HepG2 (cell line): ENCODE data around the gene LSM6. TPM values are rescaled to one million over a fixed set of nuclear protein-coding genes. Genes with fewer than 3 reads are reported as not detected.

Experiments used
- ATAC-seq: fragments of 200-7000 bp; cut with Tn5 transposase; 3 replicates; pipeline ENCODE4 v1.9.1; 2020; ENCODE audit warnings: mild to moderate bottlenecking, moderate library complexity
- BruUV-seq: library from RNA; stranded (reverse); fragments of 400-500 nt; replicated peaks from 2 replicates; lab custom pipeline; 2021; lab: Mats Ljungman, UMichigan
- CTCF ChIA-PET: fragments of 300-600 bp; formaldehyde crosslinking; extraction: SDS; loops from one replicate; lab custom pipeline; 2021; ENCODE audit warnings: low total read pairs, inconsistent platforms, low intra/inter-chr PET ratio; lab: Yijun Ruan, JAX
- POLR2A ChIA-PET: fragments of 350-600 bp; sonication (Branson Sonifier 250); formaldehyde crosslinking; loops from one replicate; lab custom pipeline; 2020; ENCODE audit warnings: antibody characterized with exemption, inconsistent platforms; lab: Yijun Ruan, JAX
- DNase-seq: peaks from one replicate; pipeline ENCODE4 v3.0.0-alpha.2; 2015; ENCODE audit warnings: low spot score
- FAIRE-seq: peaks from 3 replicates; lab custom pipeline; 2011; peaks lifted over from hg19 to GRCh38; lab: Jason Lieb, UNC
- H2AFZ ChIP-seq: one replicate; pipeline ENCODE4 v1.6.1; 2011; ENCODE audit warnings: low read length, inconsistent platforms
- H3K27ac ChIP-seq: fragments of 300-600 bp; 3 replicates; pipeline ENCODE4 v1.8.0; 2011; ENCODE audit warnings: mixed run types, mild to moderate bottlenecking, mixed read lengths, low read length, inconsistent platforms; ENCODE audit not compliant: insufficient read depth; ENCODE audit errors: extremely low read length
- H3K27me3 ChIP-seq, 2 experiments: fragments of 200-600 bp in 1 of 2; 2 replicates in 1 of 2; 3 replicates in 1 of 2; pipeline versions ENCODE4 v1.6.0 to v1.8.0; 2011; ENCODE audit warnings: low read length in 2 of 2, mild to moderate bottlenecking in 2 of 2, moderate library complexity in 2 of 2, inconsistent platforms in 1 of 2; ENCODE audit not compliant: insufficient read depth in 2 of 2, control insufficient read depth in 1 of 2
- H3K36me3 ChIP-seq, 2 experiments: fragments of 200-600 bp in 1 of 2; replicated peaks in 1 of 2; 2 replicates in 1 of 2; 3 replicates in 1 of 2; pipeline versions ENCODE4 v1.5.1 to v1.8.0; 2011; ENCODE audit warnings: low read length in 2 of 2, inconsistent platforms in 1 of 2; ENCODE audit not compliant: insufficient read depth in 2 of 2, control insufficient read depth in 1 of 2
- H3K4me1 ChIP-seq: 2 replicates; pipeline ENCODE4 v1.5.1; 2012; ENCODE audit warnings: low read length, inconsistent platforms; ENCODE audit not compliant: insufficient read depth
- H3K4me2 ChIP-seq: 2 replicates; pipeline ENCODE4 v1.6.0; 2011; ENCODE audit warnings: low read depth, low read length, inconsistent platforms
- H3K4me3 ChIP-seq, 3 experiments: fragments of 200-600 bp in 1 of 3; sonication (generic), shearing (Covaris generic) in 1 of 3; replicated peaks in 1 of 3; 2 replicates each; pipeline ENCODE4 v1.5.1; 2011 to 2016; ENCODE audit warnings: low read length in 3 of 3, inconsistent platforms in 2 of 3, low read depth in 2 of 3, mild to moderate bottlenecking in 2 of 3, control low read depth in 1 of 3, mixed read lengths in 1 of 3; ENCODE audit not compliant: insufficient read depth in 1 of 3
- H3K79me2 ChIP-seq: one replicate; pipeline ENCODE4 v1.6.1; 2011; ENCODE audit warnings: low read length, inconsistent platforms; ENCODE audit not compliant: insufficient read depth
- H3K9ac ChIP-seq: 2 replicates; pipeline ENCODE4 v1.6.0; 2011; ENCODE audit warnings: mild to moderate bottlenecking, low read depth, low read length, inconsistent platforms; ENCODE audit not compliant: insufficient read depth
- H3K9me3 ChIP-seq: 2 replicates; pipeline ENCODE4 v1.5.1; 2012; ENCODE audit warnings: mild to moderate bottlenecking, low read length
- H4K20me1 ChIP-seq: 2 replicates; pipeline ENCODE4 v1.6.0; 2011; ENCODE audit warnings: inconsistent platforms, mild to moderate bottlenecking, low read length, moderate library complexity; ENCODE audit not compliant: insufficient read depth
- GRHL1 ChIP-seq: sonication (generic); formaldehyde crosslinking; conservative IDR thresholded peaks from 2 replicates; pipeline ENCODE4 v1.8.0; 2022; ENCODE audit warnings: missing genetic modification reagents
- PBX2 ChIP-seq: IDR thresholded peaks from 2 replicates; pipeline ENCODE4 v1.6.1; 2016; ENCODE audit warnings: control low read depth
- ZBTB8A ChIP-seq: sonication (generic); formaldehyde crosslinking; IDR thresholded peaks from 2 replicates; pipeline ENCODE4 v1.4.0; 2020; ENCODE audit warnings: mild to moderate bottlenecking, low read depth, missing genetic modification reagents, borderline replicate concordance
- ZKSCAN8 ChIP-seq: IDR thresholded peaks from 2 replicates; pipeline ENCODE4 v1.6.1; 2016; ENCODE audit warnings: borderline replicate concordance, missing genetic modification reagents, missing compliant biosample characterization
- ZNF710 ChIP-seq: sonication (generic); formaldehyde crosslinking; IDR thresholded peaks from 2 replicates; pipeline ENCODE4 v1.5.0; 2020; ENCODE audit warnings: mild to moderate bottlenecking, missing genetic modification reagents, borderline replicate concordance
- WGBS: methylation state at CpG from one replicate; pipeline ENCODE4 v1.1.6; 2017; ENCODE audit warnings: low lambda C conversion rate; 5-methylcytosine and 5-hydroxymethylcytosine counted together
- in situ Hi-C: cut with HindIII; loops from 2 replicates; pipeline ENCODE4 v1.10.0; 2017; ENCODE audit warnings: low pct_unique_long_range_greater_than_20kb; ENCODE audit not compliant: extremely low pct_ligation_motif_present
- intact Hi-C: fragments of 100-400 bp; cut with micrococcal nuclease; formaldehyde crosslinking; loops from one replicate; pipeline ENCODE4 v1.10.0; 2022; ENCODE audit not compliant: unreplicated experiment
- polyA plus RNA-seq, 8 experiments: library from polyadenylated mRNA; depleted of rRNA in 3 of 8; stranded (reverse) in 7 of 8; unstranded in 1 of 8; fragments of >200 nt; fragmentation: Illumina TruSeq in 4 of 8; extraction: Trizol in 4 of 8; gene quantifications; 2 replicates each; pipeline versions ENCODE4 v1.2.1 to v1.2.3, GENCODE V29; 2011 to 2016; ENCODE audit warnings: low read depth in 4 of 8, missing spikeins in 1 of 8, mixed read lengths in 1 of 8; ENCODE audit not compliant: insufficient read depth in 1 of 8
- total RNA-seq, 5 experiments: library from RNA; depleted of rRNA; stranded (reverse); fragments of >200 nt; fragmentation: Illumina TruSeq; extraction: Trizol; gene quantifications; 2 replicates each; pipeline ENCODE4 v1.2.3, GENCODE V29; 2016; ENCODE audit warnings: low read depth in 1 of 5

The LSM6 gene
- total and polyA plus RNA-seq, 2 of the 13 experiments (the other 11 are each of a cell fraction or from before 2014, with no cell fraction given): 14.6 to 83.3 TPM

GRCh38 chr4:146146918-146147317, 28.6 kb upstream of the LSM6 start (continued):
- no peak for TF ChIP-seq PBX2 (CRISPR knock-in tag)

GRCh38 chr4:146148021-146148420, 27.5 kb upstream of the LSM6 start:
- H3K9ac ChIP-seq: no peak overlapping the region
- DNase-seq: no peak
- no peaks in the 10 kb centered on the region for H3K36me3 ChIP-seq
- intact Hi-C loops (no loop called here), in situ Hi-C loops (no loop called here)
- H3K27ac ChIP-seq: no peak overlapping the region
- no peak overlapping the region for H2AFZ ChIP-seq
- no peaks in the 10 kb centered on the region for H4K20me1 ChIP-seq
- no peak overlapping the region for H3K4me3 ChIP-seq
- CTCF ChIA-PET: no interaction called here
- no peaks in the 10 kb centered on the region for H3K27me3 ChIP-seq
- H3K4me2 ChIP-seq: no peak overlapping the region
- H3K79me2 ChIP-seq: no peaks in the 10 kb centered on the region
- ATAC-seq: peak; percentile 33; the same call in 2 of the 3 replicates
- no peak for FAIRE-seq
- H3K9me3 ChIP-seq: no peaks in the 10 kb centered on the region
- WGBS: 3% methylated on average over 4 of the region's 4 CpGs
- TF ChIP-seq ZBTB8A (CRISPR knock-in tag) (no peak), GRHL1 (CRISPR knock-in tag) (no peak), ZKSCAN8 (CRISPR knock-in tag) (no peak), ZNF710 (CRISPR knock-in tag) (no peak)
- POLR2A ChIA-PET: no interaction called here
- H3K4me1 ChIP-seq: no peaks in the 10 kb centered on the region
- no TSS peak for BruUV-seq
